BJ (cell line): ENCODE measurements around the gene DDO. TPM values are rescaled to one million over a fixed set of nuclear protein-coding genes. Genes with fewer than 3 reads are reported as not detected.
A peak's percentile ranks its signal among the peaks of the same experiment; 100 is the strongest.
"Not testable (repeated sequence)": the region's sequence is repeated elsewhere in the genome, so short reads cannot be mapped to it uniquely, and the experiment has no call there.

Experiments used
- CTCF ChIA-PET: fragments of 350-600 bp; formaldehyde crosslinking; extraction: SDS; loops from one replicate; lab custom pipeline; 2021; ENCODE audit warnings: antibody characterized with exemption, inconsistent platforms; lab: Yijun Ruan, JAX
- POLR2A ChIA-PET: fragments of 300-600 bp; sonication (Branson Sonifier 250); formaldehyde crosslinking; extraction: SDS; loops from one replicate; lab custom pipeline; 2021; ENCODE audit warnings: antibody characterized with exemption; lab: Charles Lee
- DNase-seq: peaks from one replicate; pipeline ENCODE4 v3.0.0-alpha.2; 2011; ENCODE audit warnings: low read depth
- H3K27me3 ChIP-seq: 2 replicates; pipeline ENCODE4 v1.6.0; 2011; ENCODE audit warnings: low read length; ENCODE audit not compliant: control insufficient read depth, insufficient read depth
- H3K36me3 ChIP-seq: 2 replicates; pipeline ENCODE4 v1.5.1; 2011; ENCODE audit warnings: low read length; ENCODE audit not compliant: control insufficient read depth, insufficient read depth
- H3K4me3 ChIP-seq: 2 replicates; pipeline ENCODE4 v1.5.1; 2011; ENCODE audit warnings: low read depth, mild to moderate bottlenecking, control low read depth, low read length
- CTCF ChIP-seq: IDR thresholded peaks from 2 replicates; pipeline ENCODE4 v1.5.1; 2011; ENCODE audit warnings: low read depth, mild to moderate bottlenecking, control low read depth, inconsistent platforms, low read length, moderate library complexity; ENCODE audit not compliant: insufficient read depth
- polyA plus RNA-seq: library from polyadenylated mRNA; depleted of rRNA; stranded (reverse); fragments of >200 nt; gene quantifications from 2 replicates; pipeline ENCODE4 v1.2.3, GENCODE V29; 2011

Gene DDO
- polyA plus RNA-seq, 1 experiment, result 0.16 TPM

- POLR2A ChIA-PET, result no interaction called here
- no peak for TF ChIP-seq CTCF
- CTCF ChIA-PET, result interaction anchor here (0.9 to 1.2 kb wide), 2 partner anchors 17 to 20 kb away, joined by 3 read pairs; no protein-coding TSS in a partner anchor
- peaks cover 1% of the 10 kb centered on the region; the same call in 1 of the 2 replicates for H3K27me3 ChIP-seq
- no peaks in the 10 kb centered on the region for H3K36me3 ChIP-seq
- H3K4me3 ChIP-seq, result no peak overlapping the region
- no peak for DNase-seq
Measured at GRCh38 chr6:110458476-110458875, 43.1 kb upstream of the DDO start.

GRCh38 chr6:110457567-110458175, 42.3 kb upstream of the DDO start:
- H3K27me3 ChIP-seq, H3K4me3 ChIP-seq, POLR2A ChIA-PET, DNase-seq, H3K36me3 ChIP-seq: not testable (repeated sequence)
- peak; percentile 53 for TF ChIP-seq CTCF
- CTCF ChIA-PET, result interaction anchor here (1.2 kb wide), 1 partner anchor 21 kb away, joined by 3 read pairs; no protein-coding TSS in a partner anchor

GRCh38 chr6:110456694-110457093, 41.3 kb upstream of the DDO start:
- POLR2A ChIA-PET, result no interaction called here
- DNase-seq, result no peak
- CTCF ChIA-PET, result interaction anchor here (0.6 kb wide), 1 partner anchor 8 kb away, joined by 3 read pairs; no protein-coding TSS in a partner anchor
- no peak for TF ChIP-seq CTCF
- Histone ChIP-seq H3K36me3 (no peaks in the 10 kb centered on the region), H3K27me3 (peaks cover 1% of the 10 kb centered on the region), H3K4me3 (no peak overlapping the region)

- TF ChIP-seq CTCF, result no peak
- ChIA-PET POLR2A (no interaction called here), CTCF (no interaction called here)
- no peak for DNase-seq
- H3K36me3 ChIP-seq, result no peaks in the 10 kb centered on the region
- H3K27me3 ChIP-seq, result peaks cover 7% of the 10 kb centered on the region
- no peak overlapping the region for H3K4me3 ChIP-seq
Measured at GRCh38 chr6:110449541-110449895, 34.1 kb upstream of the DDO start.

- ChIA-PET POLR2A (no interaction called here), CTCF (no interaction called here)
- DNase-seq, result no peak
- TF ChIP-seq CTCF, result no peak
- Histone ChIP-seq H3K36me3 (no peaks in the 10 kb centered on the region), H3K27me3 (peaks cover 7% of the 10 kb centered on the region), H3K4me3 (no peak overlapping the region)
Measured at GRCh38 chr6:110448846-110449540, 33.6 kb upstream of the DDO start.
